CD4-positive, alpha-beta memory T cell (primary cell): ENCODE data around the gene HOXA5. TPM values are rescaled to one million over a fixed set of nuclear protein-coding genes. Genes with fewer than 3 reads are reported as not detected.
A peak's percentile ranks its signal among the peaks of the same experiment; 100 is the strongest.

Source experiments
- CTCF ChIA-PET: fragments of 350-600 bp; sonication (Branson Sonifier 250); formaldehyde crosslinking; loops from one replicate; lab custom pipeline; 2021; ENCODE audit warnings: inconsistent platforms; ENCODE audit not compliant: partially characterized antibody; lab: Charles Lee
- POLR2A ChIA-PET: fragments of 350-600 bp; sonication (Branson Sonifier 250); formaldehyde crosslinking; loops from one replicate; lab custom pipeline; 2021; ENCODE audit not compliant: partially characterized antibody; lab: Charles Lee
- DNase-seq, 5 donors: peaks; one replicate each; pipeline versions ENCODE4 v3.0.0 to v3.0.0-alpha.2; 2020 to 2022; ENCODE audit warnings: mixed read lengths in 1 of 5
- H3K27ac ChIP-seq: one replicate; pipeline ENCODE4 v1.7.0; 2013; ENCODE audit warnings: low read depth, low read length
- H3K27me3 ChIP-seq: 2 replicates; pipeline ENCODE4 v1.7.0; 2013; ENCODE audit warnings: mild to moderate bottlenecking, low read length, moderate library complexity; ENCODE audit not compliant: insufficient read depth
- H3K36me3 ChIP-seq: 2 replicates; pipeline ENCODE4 v1.7.0; 2013; ENCODE audit warnings: mild to moderate bottlenecking, low read length, moderate library complexity; ENCODE audit not compliant: insufficient read depth
- H3K4me1 ChIP-seq: 2 replicates; pipeline ENCODE4 v1.7.0; 2013; ENCODE audit warnings: mild to moderate bottlenecking, low read length, moderate library complexity; ENCODE audit not compliant: insufficient read depth
- H3K4me3 ChIP-seq, 2 donors: one replicate each; pipeline ENCODE4 v1.7.0; 2013; ENCODE audit warnings: low read length in 2 of 2, mild to moderate bottlenecking in 1 of 2
- H3K9me3 ChIP-seq, 2 donors: one replicate each; pipeline ENCODE4 v1.7.0; 2013; ENCODE audit warnings: low read length in 2 of 2, control low read depth in 1 of 2; ENCODE audit not compliant: control insufficient read depth in 1 of 2
- H3K27ac Mint-ChIP-seq, 7 donors: one replicate each; pipeline ENCODE4 v1.8.0; 2020 to 2021; ENCODE audit warnings: mixed read lengths in 7 of 7, mild to moderate bottlenecking in 6 of 7, inconsistent platforms in 3 of 7, moderate library complexity in 3 of 7
- H3K27me3 Mint-ChIP-seq, 2 donors: one replicate each; pipeline ENCODE4 v1.8.0; 2020 to 2021; ENCODE audit warnings: mixed read lengths in 2 of 2
- H3K36me3 Mint-ChIP-seq, 2 donors: one replicate each; pipeline ENCODE4 v1.8.0; 2020 to 2021; ENCODE audit warnings: mixed read lengths in 2 of 2, inconsistent platforms in 1 of 2, mild to moderate bottlenecking in 1 of 2
- H3K4me1 Mint-ChIP-seq, 4 donors: one replicate each; pipeline ENCODE4 v1.8.0; 2020 to 2021; ENCODE audit warnings: mixed read lengths in 4 of 4, mild to moderate bottlenecking in 1 of 4
- H3K4me3 Mint-ChIP-seq, 8 donors: one replicate each; pipeline ENCODE4 v1.8.0; 2020 to 2021; ENCODE audit warnings: mixed read lengths in 8 of 8, mild to moderate bottlenecking in 7 of 8, moderate library complexity in 6 of 8, inconsistent platforms in 3 of 8
- H3K9me3 Mint-ChIP-seq, 8 donors: one replicate each; pipeline ENCODE4 v1.8.0; 2020 to 2021; ENCODE audit warnings: mixed read lengths in 8 of 8, mild to moderate bottlenecking in 5 of 8, inconsistent platforms in 3 of 8, moderate library complexity in 1 of 8
- intact Hi-C: fragments of 100-400 bp; cut with micrococcal nuclease; formaldehyde crosslinking; loops from one replicate; pipeline ENCODE4 v1.15.1; 2023
- polyA plus RNA-seq, 2 donors: library from polyadenylated mRNA; unstranded; fragments of 300-500 nt; fragmentation: Illumina TruSeq; gene quantifications; one replicate each; pipeline ENCODE4 v1.2.3, GENCODE V29; 2021
- total RNA-seq, 2 experiments: library from RNA; stranded (reverse); gene quantifications; one replicate each; pipeline ENCODE4 v1.2.3, GENCODE V29; 2021

Gene HOXA5
- total and polyA plus RNA-seq, 4 experiments from 2014 or later, result not detected

GRCh38 chr7:27143950-27144780 lies 684 bp upstream of the HOXA5 start:
- Mint-ChIP-seq H3K27ac (no peak overlapping the region), H3K36me3 (no peaks in the 10 kb centered on the region), H3K9me3 (no peaks in the 10 kb centered on the region), H3K4me3 (peak overlapping the region in 1 of 8 donors; percentile 13), H3K27me3 (peaks cover 29 to 39% of the 10 kb centered on the region in 2 donors), H3K4me1 (peaks cover 0 to 12% (median 9%) of the 10 kb centered on the region in 4 donors)
- no peak for DNase-seq
- ChIA-PET CTCF (interaction anchor here (0.8 to 1.4 kb wide), 5 partner anchors 13 to 462 kb away, joined by 3 read pairs; no protein-coding TSS in a partner anchor), POLR2A (no interaction called here)
- Histone ChIP-seq H3K27me3 (peaks cover 28% of the 10 kb centered on the region), H3K36me3 (no peaks in the 10 kb centered on the region), H3K4me1 (no peaks in the 10 kb centered on the region), H3K27ac (no peak overlapping the region), H3K4me3 (no peak overlapping the region), H3K9me3 (no peaks in the 10 kb centered on the region)
- intact Hi-C loops, result no loop called here

- Mint-ChIP-seq H3K27ac (no peak overlapping the region), H3K4me3 (peak overlapping the region in 2 of 8 donors; percentile 18 to 52), H3K27me3 (peaks cover 22 to 37% of the 10 kb centered on the region in 2 donors), H3K9me3 (no peaks in the 10 kb centered on the region), H3K4me1 (peaks cover 0 to 5% (median 3%) of the 10 kb centered on the region in 4 donors), H3K36me3 (no peaks in the 10 kb centered on the region)
- no peak overlapping the region for H3K4me3 ChIP-seq
- H3K9me3 ChIP-seq, result no peaks in the 10 kb centered on the region
- no peak for DNase-seq
- intact Hi-C loops, result no loop called here
- no peaks in the 10 kb centered on the region for H3K36me3 ChIP-seq
- H3K27ac ChIP-seq, result no peak overlapping the region
- ChIA-PET POLR2A (no interaction called here), CTCF (no interaction called here)
- no peaks in the 10 kb centered on the region for H3K4me1 ChIP-seq
- peaks cover 16% of the 10 kb centered on the region for H3K27me3 ChIP-seq
Measured at GRCh38 chr7:27142580-27143022, 880 bp downstream of the HOXA5 start.

- H3K4me3 Mint-ChIP-seq, result no peak overlapping the region
- Histone ChIP-seq H3K4me3 (no peak overlapping the region), H3K27ac (no peak overlapping the region), H3K4me1 (no peaks in the 10 kb centered on the region), H3K9me3 (no peaks in the 10 kb centered on the region), H3K36me3 (no peaks in the 10 kb centered on the region), H3K27me3 (peaks cover 15% of the 10 kb centered on the region)
- peaks cover 21 to 37% of the 10 kb centered on the region in 2 donors for H3K27me3 Mint-ChIP-seq
- DNase-seq, result no peak
- no peak overlapping the region for H3K27ac Mint-ChIP-seq
- CTCF ChIA-PET, result interaction anchor here (0.9 to 2.8 kb wide), 3 partner anchors 8 to 1245 kb away, joined by 3 to 17 read pairs (median 4); no protein-coding TSS in a partner anchor
- no peaks in the 10 kb centered on the region for H3K9me3 Mint-ChIP-seq
- intact Hi-C loops, result no loop called here
- POLR2A ChIA-PET, result no interaction called here
- H3K4me1 Mint-ChIP-seq, result peaks cover 0 to 2% (median under 1%) of the 10 kb centered on the region in 4 donors
- no peaks in the 10 kb centered on the region for H3K36me3 Mint-ChIP-seq
Measured at GRCh38 chr7:27141923-27142579, 1.4 kb downstream of the HOXA5 start.

DNA sequence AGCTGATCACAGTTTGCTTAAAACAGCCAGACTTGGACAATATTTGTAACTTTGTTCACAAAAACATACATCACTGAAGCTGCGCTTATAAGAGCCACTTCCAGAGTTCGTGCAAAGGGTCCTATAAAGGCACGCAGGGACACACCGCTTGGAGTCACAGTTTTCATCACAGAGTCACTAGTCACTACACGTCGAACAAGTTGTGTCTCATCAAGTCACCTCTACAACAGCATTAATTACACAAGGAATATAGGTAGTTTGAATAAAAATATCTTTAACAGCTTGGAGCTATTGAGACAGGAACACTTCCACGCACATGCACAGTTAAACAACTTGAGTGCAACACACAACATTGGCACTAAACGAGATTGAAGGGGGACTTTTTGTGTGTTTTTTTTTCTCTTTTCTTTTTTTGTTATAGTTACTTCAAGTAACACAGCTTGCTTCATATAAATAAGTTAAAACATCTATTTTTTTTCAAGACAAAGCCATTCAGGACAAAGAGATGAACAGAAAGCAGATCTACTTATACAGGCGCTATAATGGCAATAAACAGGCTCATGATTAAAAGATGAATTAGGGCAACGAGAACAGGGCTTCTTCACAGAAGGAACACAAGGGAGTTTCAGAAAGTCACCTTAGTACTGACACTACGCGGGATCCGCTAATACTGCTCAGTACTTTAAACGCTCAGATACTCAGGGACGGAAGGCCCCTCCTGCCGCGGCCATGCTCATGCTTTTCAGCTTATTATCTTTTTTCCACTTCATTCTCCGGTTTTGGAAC lies 2.2 kb downstream of the HOXA5 start:
- no peak for DNase-seq
- Mint-ChIP-seq H3K4me1 (no peaks in the 10 kb centered on the region), H3K27ac (no peak overlapping the region), H3K36me3 (no peaks in the 10 kb centered on the region), H3K4me3 (no peak overlapping the region), H3K9me3 (no peaks in the 10 kb centered on the region), H3K27me3 (peaks cover 17 to 35% of the 10 kb centered on the region in 2 donors)
- H3K27me3 ChIP-seq, result peaks cover 14% of the 10 kb centered on the region
- H3K27ac ChIP-seq, result no peak overlapping the region
- intact Hi-C loops, result no loop called here
- POLR2A ChIA-PET, result no interaction called here
- CTCF ChIA-PET, result interaction anchor here (0.6 to 2.8 kb wide), 5 partner anchors 9 to 1245 kb away, joined by 3 to 17 read pairs (median 3); no protein-coding TSS in a partner anchor
- no peaks in the 10 kb centered on the region for H3K9me3 ChIP-seq
- H3K4me3 ChIP-seq, result no peak overlapping the region
- H3K4me1 ChIP-seq, result no peaks in the 10 kb centered on the region
- no peaks in the 10 kb centered on the region for H3K36me3 ChIP-seq

DNA sequence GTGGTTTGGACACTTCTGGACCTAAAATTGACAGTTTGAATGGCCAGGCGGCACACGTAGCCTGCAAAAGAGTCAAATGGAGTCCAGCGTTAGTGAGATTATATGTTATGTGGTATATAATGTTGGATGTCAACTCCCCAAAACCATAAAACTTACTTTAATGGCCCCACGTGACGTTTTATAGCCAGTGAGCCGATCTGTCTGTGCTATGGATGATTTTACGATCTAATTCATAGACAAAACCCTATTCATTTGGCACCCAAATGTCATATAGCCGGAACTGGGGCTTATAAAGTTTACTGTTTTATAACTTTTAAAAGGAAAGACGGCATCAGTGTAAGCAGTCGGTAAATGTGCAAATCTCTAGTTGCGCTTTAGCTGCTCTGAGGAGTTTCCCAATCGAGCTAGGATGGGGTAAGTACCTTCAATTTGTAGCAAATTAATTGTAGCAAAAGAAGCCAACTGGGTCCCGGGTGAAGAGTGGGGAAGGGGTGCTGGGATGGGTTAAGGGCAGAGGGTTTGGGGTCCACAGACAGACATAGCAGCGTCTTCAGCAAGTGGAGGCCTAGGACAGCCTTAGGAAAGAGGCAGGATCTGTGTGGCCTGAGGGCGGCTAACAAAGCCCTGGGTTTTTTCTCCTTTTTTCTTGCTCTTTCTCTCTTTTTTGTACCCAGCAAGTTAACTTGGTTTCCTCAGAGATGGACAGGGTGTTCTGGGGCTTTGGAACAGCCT lies 3.2 kb downstream of the HOXA5 start:
- CTCF ChIA-PET, result interaction anchor here (0.6 to 2.8 kb wide), 3 partner anchors 10 to 42 kb away, joined by 3 to 17 read pairs (median 4); no protein-coding TSS in a partner anchor

GRCh38 chr7:27139334-27140125 lies 4.0 kb downstream of the HOXA5 start:
- Histone ChIP-seq H3K36me3 (no peaks in the 10 kb centered on the region), H3K27me3 (peaks cover 9% of the 10 kb centered on the region), H3K9me3 (no peaks in the 10 kb centered on the region), H3K27ac (no peak overlapping the region), H3K4me3 (no peak overlapping the region), H3K4me1 (no peaks in the 10 kb centered on the region)
- ChIA-PET CTCF (interaction anchor here (2.8 kb wide), 1 partner anchor 11 kb away, joined by 17 read pairs; no protein-coding TSS in a partner anchor), POLR2A (no interaction called here)
- intact Hi-C loops, result no loop called here
- Mint-ChIP-seq H3K9me3 (no peaks in the 10 kb centered on the region), H3K36me3 (no peaks in the 10 kb centered on the region), H3K4me3 (no peak overlapping the region), H3K27ac (no peak overlapping the region), H3K4me1 (no peaks in the 10 kb centered on the region), H3K27me3 (peaks cover 30 to 36% of the 10 kb centered on the region in 2 donors)
- peak in 1 of 5 donors; percentile 36 for DNase-seq

More for the DNA sequence above, 3.2 kb downstream of the HOXA5 start:
- POLR2A ChIA-PET, result no interaction called here
- Mint-ChIP-seq H3K4me1 (no peaks in the 10 kb centered on the region), H3K9me3 (no peaks in the 10 kb centered on the region), H3K36me3 (no peaks in the 10 kb centered on the region), H3K27ac (no peak overlapping the region), H3K4me3 (no peak overlapping the region), H3K27me3 (peaks cover 23 to 38% of the 10 kb centered on the region in 2 donors)
- DNase-seq, result no peak
- no peaks in the 10 kb centered on the region for H3K36me3 ChIP-seq
- no peak overlapping the region for H3K27ac ChIP-seq
- peaks cover 9% of the 10 kb centered on the region for H3K27me3 ChIP-seq
- H3K4me3 ChIP-seq, result no peak overlapping the region
- no peaks in the 10 kb centered on the region for H3K4me1 ChIP-seq
- intact Hi-C loops, result no loop called here
- H3K9me3 ChIP-seq, result no peaks in the 10 kb centered on the region
